ENCODE data around the gene OTUB2. TPM values are rescaled to one million over a fixed set of nuclear protein-coding genes. Genes with fewer than 3 reads are reported as not detected.

The OTUB2 gene
- total RNA-seq, 2 experiments from 2014 or later, result 0.28 to 0.84 TPM

GRCh38 chr14:94058674-94059138, 32.6 kb downstream of the OTUB2 start:
- Histone ChIP-seq H3K9me2 (ENCODE audit: insufficient read depth, low read length) (no peaks in the 10 kb centered on the region), H3K79me2 (ENCODE audit: insufficient read depth, low read depth, low read length) (peaks cover 10% of the 10 kb centered on the region; the same call in 1 of the 2 replicates), H3K4me2 (ENCODE audit: low read length) (no peak overlapping the region), H3K4me3 (ENCODE audit: low read depth, low read length, poor library complexity, severe bottlenecking) (no peak overlapping the region), H3K27ac (ENCODE audit: low read depth, low read length, poor library complexity, severe bottlenecking) (no peak overlapping the region), H3K9me3 (ENCODE audit: low read length) (no peaks in the 10 kb centered on the region), H3K36me3 (ENCODE audit: insufficient read depth, low read length) (peaks cover 89% of the 10 kb centered on the region), H3K4me1 (ENCODE audit: insufficient read depth, low read length, poor library complexity, severe bottlenecking) (no peaks in the 10 kb centered on the region), H2AFZ (ENCODE audit: low read length) (no peak overlapping the region), H4K20me1 (ENCODE audit: insufficient read depth, low read length) (no peaks in the 10 kb centered on the region)
- ChIA-PET POLR2A (interaction anchor here (1.3 kb wide), 1 partner anchor 40 kb away, joined by 3 read pairs; no protein-coding TSS in a partner anchor), CTCF (ENCODE audit: unreplicated experiment) (interaction anchor here (0.6 to 1.3 kb wide), 2 partner anchors 23 to 1569 kb away, joined by 3 to 4 read pairs; partner anchors contain the start of genes DDX24 and IFI27L1)
- no peak for DNase-seq (ENCODE audit: low spot score)
- BruUV-seq (replicated peaks), result no TSS peak
- no peak for TF ChIP-seq EZH2phosphoT487 (IDR thresholded peaks at IDR 0.05; ENCODE audit: borderline replicate concordance, low read depth, low read length)
- TF ChIP-seq CTCF (conservative IDR thresholded peaks at IDR 0.05; ENCODE audit: low read length), result no peak
- intact Hi-C loops (cut with micrococcal nuclease; ENCODE audit: unreplicated experiment), result no loop called here

- no peak for TF ChIP-seq EZH2phosphoT487 (IDR thresholded peaks at IDR 0.05; ENCODE audit: borderline replicate concordance, low read depth, low read length)
- TF ChIP-seq CTCF (conservative IDR thresholded peaks at IDR 0.05; ENCODE audit: low read length), result no peak
- intact Hi-C loops (cut with micrococcal nuclease; ENCODE audit: unreplicated experiment), result no loop called here
- peaks cover 22% of the 10 kb centered on the region; the same call in 1 of the 2 replicates for H3K79me2 ChIP-seq (ENCODE audit: insufficient read depth, low read depth, low read length)
- no peaks in the 10 kb centered on the region for H3K9me2 ChIP-seq (ENCODE audit: insufficient read depth, low read length)
- no peak overlapping the region for H3K4me2 ChIP-seq (ENCODE audit: low read length)
- no peak overlapping the region for H2AFZ ChIP-seq (ENCODE audit: low read length)
- H3K4me3 ChIP-seq (ENCODE audit: low read depth, low read length, poor library complexity, severe bottlenecking), result no peak overlapping the region
- ChIA-PET CTCF (ENCODE audit: unreplicated experiment) (interaction anchor here (1.3 kb wide), 1 partner anchor 21 kb away, joined by 3 read pairs; the partner anchor contains the start of genes DDX24 and IFI27L1), POLR2A (no interaction called here)
- no peak for DNase-seq (ENCODE audit: low spot score)
- no peaks in the 10 kb centered on the region for H4K20me1 ChIP-seq (ENCODE audit: insufficient read depth, low read length)
- no TSS peak for BruUV-seq (replicated peaks)
- H3K36me3 ChIP-seq (ENCODE audit: insufficient read depth, low read length), result peaks cover 76% of the 10 kb centered on the region
- H3K9me3 ChIP-seq (ENCODE audit: low read length), result no peaks in the 10 kb centered on the region
- H3K27ac ChIP-seq (ENCODE audit: low read depth, low read length, poor library complexity, severe bottlenecking), result no peak overlapping the region
- no peaks in the 10 kb centered on the region for H3K4me1 ChIP-seq (ENCODE audit: insufficient read depth, low read length, poor library complexity, severe bottlenecking)
These were observed 33.9 kb downstream of the OTUB2 start for GRCh38 chr14:94059998-94060397.

- TF ChIP-seq EZH2phosphoT487 (IDR thresholded peaks at IDR 0.05; ENCODE audit: borderline replicate concordance, low read depth, low read length) (no peak), CTCF (conservative IDR thresholded peaks at IDR 0.05; ENCODE audit: low read length) (no peak)
- no peak for DNase-seq (ENCODE audit: low spot score)
- H4K20me1 ChIP-seq (ENCODE audit: insufficient read depth, low read length), result no peaks in the 10 kb centered on the region
- peaks cover 39% of the 10 kb centered on the region for H3K79me2 ChIP-seq (ENCODE audit: insufficient read depth, low read depth, low read length)
- intact Hi-C loops (cut with micrococcal nuclease; ENCODE audit: unreplicated experiment), result no loop called here
- CTCF ChIA-PET (ENCODE audit: unreplicated experiment), result no interaction called here
- H2AFZ ChIP-seq (ENCODE audit: low read length), result no peak overlapping the region
- BruUV-seq (replicated peaks), result no TSS peak
- peaks cover 52% of the 10 kb centered on the region for H3K36me3 ChIP-seq (ENCODE audit: insufficient read depth, low read length)
- H3K4me1 ChIP-seq (ENCODE audit: insufficient read depth, low read length, poor library complexity, severe bottlenecking), result no peaks in the 10 kb centered on the region
- POLR2A ChIA-PET, result no interaction called here
- no peaks in the 10 kb centered on the region for H3K9me2 ChIP-seq (ENCODE audit: insufficient read depth, low read length)
- H3K9me3 ChIP-seq (ENCODE audit: low read length), result peaks cover 7% of the 10 kb centered on the region; the same call in 1 of the 2 replicates
- H3K4me3 ChIP-seq (ENCODE audit: low read depth, low read length, poor library complexity, severe bottlenecking), result no peak overlapping the region
- no peak overlapping the region for H3K27ac ChIP-seq (ENCODE audit: low read depth, low read length, poor library complexity, severe bottlenecking)
- H3K4me2 ChIP-seq (ENCODE audit: low read length), result no peak overlapping the region
These were observed 36.3 kb downstream of the OTUB2 start for GRCh38 chr14:94062344-94062940.
